Esophagus squamous epithelium (tissue), 4 donors: Measurements from ENCODE around the gene SDR9C7.

ENCODE experiments used
- CTCF ChIP-seq, 6 experiments: fragments of 450-650 bp in 4 of 6; fragments of 200-600 bp in 2 of 6; sonication (generic) in 2 of 6; IDR thresholded peaks; one replicate each; pipeline ENCODE4 v1.5.1; 2016 to 2019; ENCODE audit warnings: antibody characterized with exemption in 6 of 6, mild to moderate bottlenecking in 4 of 6, moderate library complexity in 4 of 6
- POLR2A ChIP-seq, 4 donors: fragments of 450-650 bp; IDR thresholded peaks; one replicate each; pipeline ENCODE4 v1.6.1; 2017; ENCODE audit warnings: antibody characterized with exemption in 4 of 4, mild to moderate bottlenecking in 4 of 4, moderate library complexity in 3 of 4

DNA sequence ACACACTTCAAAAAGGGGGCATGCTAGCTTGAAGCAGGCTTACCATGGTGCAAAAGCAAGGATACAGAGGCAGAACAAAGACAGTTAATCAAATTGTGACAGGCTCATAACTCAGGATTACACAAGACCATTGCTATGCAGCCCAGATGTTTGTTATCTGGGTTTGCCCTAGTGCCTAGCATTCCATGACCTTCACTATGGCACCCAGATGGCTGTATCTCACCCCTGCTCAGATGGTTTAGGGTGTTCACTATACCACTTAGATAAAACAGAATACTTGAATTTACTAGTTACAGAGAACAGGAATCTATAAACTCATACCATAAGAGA, 56.2 kb downstream of the SDR9C7 start:
- TF ChIP-seq CTCF (IDR thresholded peaks at IDR 0.05) = no peak
- TF ChIP-seq POLR2A (IDR thresholded peaks at IDR 0.05) = no peak
